Ascending aorta (tissue), 2 donors: ENCODE measurements around the gene CD47. TPM values are rescaled to one million over a fixed set of nuclear protein-coding genes. Genes with fewer than 3 reads are reported as not detected.

Source experiments
- DNase-seq, 2 donors: peaks; one replicate each; pipeline ENCODE4 v3.0.0-alpha.2; 2019; ENCODE audit warnings: low spot score in 2 of 2
- H3K27ac ChIP-seq, 2 donors: fragments of 200-600 bp; sonication (generic); one replicate each; pipeline ENCODE4 v1.5.1; 2016 to 2017; ENCODE audit warnings: mild to moderate bottlenecking in 1 of 2
- H3K27me3 ChIP-seq: fragments of 200-600 bp; sonication (generic); one replicate; pipeline ENCODE4 v1.5.1; 2017
- H3K36me3 ChIP-seq, 2 donors: fragments of 200-600 bp; sonication (generic); one replicate each; pipeline ENCODE4 v1.5.1; 2016
- H3K4me1 ChIP-seq, 2 donors: fragments of 200-600 bp; sonication (generic); one replicate each; pipeline ENCODE4 v1.5.1; 2016 to 2017; ENCODE audit warnings: mild to moderate bottlenecking in 1 of 2
- H3K4me3 ChIP-seq, 2 donors: fragments of 200-600 bp; sonication (generic); one replicate each; pipeline ENCODE4 v1.5.1; 2016 to 2017; ENCODE audit warnings: mild to moderate bottlenecking in 1 of 2
- H3K9me3 ChIP-seq, 2 donors: fragments of 200-600 bp; sonication (generic); one replicate each; pipeline ENCODE4 v1.5.1; 2016
- CTCF ChIP-seq, 3 experiments: fragments of 200-600 bp in 2 of 3; fragments of 450-650 bp in 1 of 3; sonication (generic) in 2 of 3; IDR thresholded peaks; one replicate each; pipeline ENCODE4 v1.5.1; 2016 to 2019; ENCODE audit warnings: antibody characterized with exemption in 3 of 3, mild to moderate bottlenecking in 1 of 3, moderate library complexity in 1 of 3
- intact Hi-C: fragments of 100-400 bp; cut with DNase I; formaldehyde crosslinking; loops from one replicate; pipeline ENCODE4 v1.15.1; 2023
- total RNA-seq: library from RNA; depleted of rRNA; stranded (reverse); fragments of >200 nt; gene quantifications from one replicate; pipeline ENCODE4 v1.1.0, GENCODE V29; 2016

Gene CD47
- total RNA-seq, 1 donor from 2014 or later = 24.5 TPM

DNA sequence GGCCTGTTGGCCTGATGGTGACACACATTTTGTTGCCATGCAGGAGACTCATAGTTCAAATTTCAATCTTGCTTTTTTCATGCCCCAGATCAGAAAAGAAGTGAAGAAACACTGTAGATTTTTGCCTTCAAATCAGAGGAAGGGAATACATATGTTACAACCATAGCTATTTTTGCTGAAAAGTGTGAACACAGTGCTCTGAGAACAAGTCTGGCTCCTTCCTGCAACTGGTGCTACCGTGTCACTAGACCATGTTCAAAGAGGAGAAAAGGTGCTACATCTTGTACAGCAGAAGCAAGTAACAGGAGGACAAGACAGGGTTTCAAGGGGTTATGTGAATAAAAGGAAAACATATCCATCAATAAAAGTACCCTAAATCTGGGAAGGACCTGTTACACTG lies 44.6 kb downstream of the CD47 start:
- H3K36me3 ChIP-seq = peaks cover 19 to 27% of the 10 kb centered on the region in 2 donors
- no peak for TF ChIP-seq CTCF (IDR thresholded peaks at IDR 0.05)

DNA sequence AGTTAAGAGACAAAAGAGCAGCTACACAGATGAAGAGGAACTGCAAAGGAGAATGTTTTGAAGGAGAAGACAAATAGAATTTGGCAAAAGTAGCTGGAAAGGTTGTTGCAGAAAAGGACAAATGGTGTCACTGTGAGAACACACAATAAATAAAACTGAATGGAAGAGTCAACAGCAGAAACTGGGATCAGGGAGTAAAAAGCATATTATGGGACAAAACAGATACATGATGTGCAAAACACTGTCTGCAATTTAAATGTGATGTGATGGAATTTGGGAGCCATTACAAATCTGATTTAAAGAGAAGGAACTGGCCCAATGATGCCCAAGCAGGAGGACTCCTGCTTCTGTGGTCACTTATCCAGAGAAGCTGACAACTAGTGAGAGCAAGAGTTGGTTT lies 46.1 kb downstream of the CD47 start:
- Histone ChIP-seq H3K9me3 (no peaks in the 10 kb centered on the region), H3K4me1 (no peaks in the 10 kb centered on the region), H3K36me3 (peaks cover 14 to 20% of the 10 kb centered on the region in 2 donors), H3K27ac (no peak overlapping the region), H3K27me3 (no peaks in the 10 kb centered on the region), H3K4me3 (no peak overlapping the region)
- intact Hi-C loops = loop anchor here (2.0 kb wide), 1 partner anchor 18 kb away; no protein-coding TSS in a partner anchor
- no peak for TF ChIP-seq CTCF (IDR thresholded peaks at IDR 0.05)
- no peak for DNase-seq

More for the DNA sequence above, 44.6 kb downstream of the CD47 start:
- no peak overlapping the region for H3K4me3 ChIP-seq
- no peaks in the 10 kb centered on the region for H3K27me3 ChIP-seq
- no peaks in the 10 kb centered on the region for H3K9me3 ChIP-seq
- intact Hi-C loops = no loop called here
- no peak for DNase-seq
- no peaks in the 10 kb centered on the region for H3K4me1 ChIP-seq
- no peak overlapping the region for H3K27ac ChIP-seq

- H3K4me1 ChIP-seq = no peaks in the 10 kb centered on the region
- no peak overlapping the region for H3K27ac ChIP-seq
- TF ChIP-seq CTCF (IDR thresholded peaks at IDR 0.05) = no peak
- H3K4me3 ChIP-seq = no peak overlapping the region
- no peaks in the 10 kb centered on the region for H3K27me3 ChIP-seq
- H3K9me3 ChIP-seq = no peaks in the 10 kb centered on the region
- no peak for DNase-seq
- peaks cover 12 to 20% of the 10 kb centered on the region in 2 donors for H3K36me3 ChIP-seq
- intact Hi-C loops = no loop called here
These were observed 48.5 kb downstream of the CD47 start for GRCh38 chr3:108042300-108042699.

GRCh38 chr3:108041253-108041652 lies 49.6 kb downstream of the CD47 start:
- no peak for TF ChIP-seq CTCF (IDR thresholded peaks at IDR 0.05)
- DNase-seq = no peak
- Histone ChIP-seq H3K4me1 (no peaks in the 10 kb centered on the region), H3K4me3 (no peak overlapping the region), H3K36me3 (peaks cover 9 to 20% of the 10 kb centered on the region in 2 donors), H3K9me3 (no peaks in the 10 kb centered on the region), H3K27ac (no peak overlapping the region), H3K27me3 (no peaks in the 10 kb centered on the region)
- intact Hi-C loops = no loop called here

- H3K9me3 ChIP-seq = no peaks in the 10 kb centered on the region
- no peak for TF ChIP-seq CTCF (IDR thresholded peaks at IDR 0.05)
- intact Hi-C loops = no loop called here
These were observed 53.1 kb downstream of the CD47 start for GRCh38 chr3:108037770-108038169.

More at GRCh38 chr3:108037770-108038169, 53.1 kb downstream of the CD47 start:
- Histone ChIP-seq H3K4me1 (no peaks in the 10 kb centered on the region), H3K4me3 (no peak overlapping the region), H3K27ac (no peak overlapping the region), H3K27me3 (no peaks in the 10 kb centered on the region), H3K36me3 (peaks cover 9 to 18% of the 10 kb centered on the region in 2 donors)
- DNase-seq = no peak
